RWPE2 (cell line): ENCODE results near the gene RGS12.

Experiments used
- ATAC-seq: fragments of 200-7000 bp; cut with Tn5 transposase; 3 replicates; pipeline ENCODE4 v1.9.1; 2021; ENCODE audit warnings: low read depth
- DNase-seq: peaks from one replicate; pipeline ENCODE4 v3.0.0-alpha.2; 2020; ENCODE audit warnings: low spot score
- H3K27ac ChIP-seq: fragments of 450-650 bp; 2 replicates; pipeline ENCODE4 v1.5.1; 2017; ENCODE audit warnings: mild to moderate bottlenecking; ENCODE audit not compliant: poor library complexity, severe bottlenecking
- H3K27me3 ChIP-seq: fragments of 250-450 bp; sonication (Bioruptor Pico); 2 replicates; pipeline ENCODE4 v1.5.1; 2021; ENCODE audit warnings: mild to moderate bottlenecking, moderate library complexity; ENCODE audit not compliant: insufficient read depth, poor library complexity, severe bottlenecking
- H3K36me3 ChIP-seq: fragments of 250-450 bp; sonication (Bioruptor Pico); 2 replicates; pipeline ENCODE4 v1.5.1; 2020; ENCODE audit warnings: low read depth, mild to moderate bottlenecking, moderate library complexity
- H3K4me1 ChIP-seq: fragments of 250-450 bp; sonication (Bioruptor Pico); 2 replicates; pipeline ENCODE4 v1.5.1; 2021; ENCODE audit warnings: mild to moderate bottlenecking, moderate library complexity; ENCODE audit not compliant: insufficient read depth, poor library complexity, severe bottlenecking
- H3K4me3 ChIP-seq: fragments of 250-450 bp; sonication (Bioruptor Pico); 2 replicates; pipeline ENCODE4 v1.5.1; 2021; ENCODE audit warnings: mild to moderate bottlenecking, moderate library complexity; ENCODE audit not compliant: severe bottlenecking
- H3K9me3 ChIP-seq: fragments of 250-450 bp; sonication (Bioruptor Pico); 2 replicates; pipeline ENCODE4 v1.5.1; 2021; ENCODE audit warnings: mild to moderate bottlenecking, moderate library complexity; ENCODE audit not compliant: severe bottlenecking
- CTCF ChIP-seq: fragments of 450-650 bp; IDR thresholded peaks from one replicate; pipeline ENCODE4 v1.5.1; 2017; ENCODE audit warnings: mild to moderate bottlenecking, moderate library complexity; ENCODE audit not compliant: poor library complexity, severe bottlenecking

The RGS12 gene

GRCh38 chr4:3286335-3287175 is 6.3 kb upstream of the RGS12 start:
- Histone ChIP-seq H3K36me3 (no peaks in the 10 kb centered on the region), H3K27ac (no peak overlapping the region), H3K9me3 (no peaks in the 10 kb centered on the region), H3K4me3 (no peak overlapping the region), H3K4me1 (peaks cover 4% of the 10 kb centered on the region), H3K27me3 (no peaks in the 10 kb centered on the region)
- ATAC-seq (no peak), DNase-seq (no peak)
- TF ChIP-seq CTCF: no peak

- H3K4me3 ChIP-seq: no peak overlapping the region
- ATAC-seq (no peak), DNase-seq (no peak)
- H3K9me3 ChIP-seq: no peaks in the 10 kb centered on the region
- no peak overlapping the region for H3K27ac ChIP-seq
- H3K36me3 ChIP-seq: no peaks in the 10 kb centered on the region
- H3K4me1 ChIP-seq: peaks cover 4% of the 10 kb centered on the region
- H3K27me3 ChIP-seq: no peaks in the 10 kb centered on the region
- TF ChIP-seq CTCF: no peak
These were observed 5.4 kb upstream of the RGS12 start for GRCh38 chr4:3287271-3287971.

- H3K9me3 ChIP-seq: no peaks in the 10 kb centered on the region
- no peak for ATAC-seq
- no peak for DNase-seq
- no peak for TF ChIP-seq CTCF
- peaks cover 4% of the 10 kb centered on the region for H3K4me1 ChIP-seq
- H3K27me3 ChIP-seq: no peaks in the 10 kb centered on the region
- H3K36me3 ChIP-seq: no peaks in the 10 kb centered on the region
- H3K4me3 ChIP-seq: no peak overlapping the region
- no peak overlapping the region for H3K27ac ChIP-seq
These were observed 4.8 kb upstream of the RGS12 start for GRCh38 chr4:3287972-3288570.

- Histone ChIP-seq H3K9me3 (no peaks in the 10 kb centered on the region), H3K36me3 (no peaks in the 10 kb centered on the region), H3K27ac (no peak overlapping the region), H3K4me1 (peaks cover 4% of the 10 kb centered on the region), H3K4me3 (no peak overlapping the region), H3K27me3 (no peaks in the 10 kb centered on the region)
- DNase-seq (no peak), ATAC-seq (no peak)
- no peak for TF ChIP-seq CTCF
These were observed 4.2 kb upstream of the RGS12 start for GRCh38 chr4:3288571-3289094.
